ENCODE results near the gene MAB21L2.

MAB21L2 gene

GRCh38 chr4:150624055-150624454, 42.1 kb downstream of the MAB21L2 start:
- DNase-seq: no peak

- no peak for DNase-seq
Measured at GRCh38 chr4:150625033-150625432, 43.1 kb downstream of the MAB21L2 start.

- DNase-seq: no peak
Measured at GRCh38 chr4:150628073-150628472, 46.1 kb downstream of the MAB21L2 start.

GRCh38 chr4:150632639-150633038, 50.7 kb downstream of the MAB21L2 start:
- no peak for DNase-seq
